CD4-positive, alpha-beta T cell treated with Interleukin-4 for 1 hour (primary cell): Measurements from ENCODE around the gene TBC1D21.

Experiments used
- DNase-seq, 2 donors: peaks; one replicate each; pipeline ENCODE4 v3.0.0-alpha.2; 2020 to 2022

The TBC1D21 gene

GRCh38 chr15:73910522-73911303 is 37.3 kb downstream of the TBC1D21 start:
- DNase-seq: no peak

DNA sequence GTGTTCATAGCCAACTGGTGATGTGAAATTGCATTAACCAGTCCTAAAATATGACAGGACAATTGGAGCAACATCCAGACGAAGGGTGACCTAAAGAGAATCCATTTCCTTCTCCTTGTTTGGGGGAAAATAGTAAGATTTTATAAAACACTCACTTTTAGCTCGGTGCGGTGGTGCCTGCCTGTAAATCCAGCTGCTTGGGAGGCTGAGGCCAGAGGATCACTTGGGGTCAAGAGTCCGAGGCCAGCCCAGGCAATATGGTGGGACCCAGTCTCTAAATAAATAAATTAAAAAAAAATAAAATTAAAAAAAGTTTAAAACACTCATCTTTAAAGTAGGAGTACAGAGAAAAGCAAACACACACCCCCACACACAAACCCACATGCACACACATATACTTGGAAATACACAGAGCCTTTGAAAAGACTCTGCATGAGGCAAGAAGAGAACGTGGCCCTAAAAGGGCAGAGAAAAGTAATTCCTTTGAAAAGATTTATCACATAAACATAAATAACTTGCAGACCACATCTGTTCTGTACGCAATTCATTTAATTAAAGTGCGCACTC is 38.7 kb downstream of the TBC1D21 start:
- no peak for DNase-seq

DNA sequence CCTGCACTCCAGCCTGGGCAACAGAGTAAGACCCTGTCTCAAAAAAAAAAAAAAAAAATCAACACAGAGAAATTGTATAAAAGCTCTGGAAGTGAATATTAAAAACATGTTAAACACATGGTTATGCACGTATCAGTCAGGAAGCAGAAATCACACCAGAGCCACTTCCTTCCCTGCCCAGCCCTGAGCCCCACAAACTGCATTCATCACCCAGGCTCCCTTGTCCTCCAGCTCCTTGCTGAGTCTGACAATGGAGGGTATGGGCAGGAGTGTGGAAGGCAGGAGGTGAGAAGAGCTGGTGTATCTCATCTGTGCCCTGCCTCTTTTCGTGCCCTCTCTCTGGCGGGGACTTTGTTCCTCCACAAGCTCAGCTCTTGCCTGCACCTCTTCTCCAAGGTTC is 40.8 kb downstream of the TBC1D21 start:
- DNase-seq: peak in 1 of 2 donors; percentile 14

DNA sequence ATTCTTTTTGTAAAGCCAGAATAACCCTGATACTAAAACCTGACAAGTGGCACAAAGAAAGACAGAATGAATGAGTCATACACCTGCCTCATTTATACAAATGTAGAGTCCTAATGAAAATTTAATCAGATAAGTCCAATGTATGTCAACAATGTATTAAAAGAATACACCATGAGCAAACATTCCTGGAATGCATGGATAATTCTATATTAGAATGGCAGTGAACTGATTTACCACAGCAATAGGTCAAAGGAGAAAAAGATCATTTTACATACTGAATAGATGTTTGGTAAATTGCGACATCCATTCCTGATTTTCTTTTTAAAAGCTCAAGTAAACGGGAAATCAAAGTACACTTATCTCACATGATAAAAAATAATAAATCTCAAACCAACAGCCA is 41.7 kb downstream of the TBC1D21 start:
- no peak for DNase-seq

- no peak for DNase-seq
These were observed 45.4 kb downstream of the TBC1D21 start for GRCh38 chr15:73918784-73919183.

- no peak for DNase-seq
These were observed 46.3 kb downstream of the TBC1D21 start for GRCh38 chr15:73919706-73920105.

DNA sequence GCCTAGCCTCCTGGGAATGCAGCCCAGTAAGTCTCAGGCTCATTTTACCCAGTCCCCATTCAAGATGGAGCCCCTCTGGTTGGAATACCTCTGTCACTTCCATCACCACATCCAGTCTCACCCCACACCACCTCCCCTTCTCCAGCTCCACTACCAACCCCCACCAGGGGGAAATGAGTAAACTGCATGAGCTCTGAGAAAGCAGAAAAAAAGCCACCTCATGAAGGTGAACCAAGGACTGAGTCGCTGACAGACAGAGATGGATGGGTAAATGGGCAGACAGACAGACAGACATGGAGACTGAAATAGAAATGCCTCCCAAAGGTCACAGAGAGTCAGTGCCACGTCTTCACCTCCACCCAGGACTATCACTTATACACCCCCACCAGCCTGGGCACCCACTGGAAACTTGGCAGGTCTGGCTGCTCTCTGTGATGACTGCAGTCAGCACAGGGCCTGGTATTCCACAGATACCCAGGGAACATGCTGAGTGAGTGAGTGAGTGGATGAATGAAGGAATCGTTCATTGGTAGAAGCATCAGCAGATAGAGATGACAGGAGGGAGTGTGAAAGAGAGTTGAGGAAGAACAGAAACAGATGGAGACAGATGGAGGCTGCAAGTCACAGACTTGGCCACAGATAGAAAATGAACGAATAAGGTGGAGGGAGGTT is 48.0 kb downstream of the TBC1D21 start:
- DNase-seq: no peak

- DNase-seq: no peak
These were observed 49.1 kb downstream of the TBC1D21 start for GRCh38 chr15:73922186-73923151.

DNA sequence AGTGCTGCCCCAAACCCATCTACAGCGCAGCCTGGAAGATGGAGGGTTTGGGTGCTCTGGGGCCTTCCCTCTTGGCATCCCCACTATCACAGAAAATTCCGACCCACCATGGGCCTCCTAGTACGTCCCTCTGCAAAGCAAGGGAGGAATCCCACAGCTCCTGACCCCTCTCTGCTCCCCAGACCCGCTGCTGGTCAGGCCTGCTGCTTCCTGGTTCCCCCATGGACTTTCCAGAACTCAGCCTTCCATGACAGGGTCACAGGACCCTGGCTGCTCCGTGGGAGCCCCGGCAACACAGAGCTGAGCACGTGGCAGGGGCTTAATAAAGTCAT is 49.8 kb downstream of the TBC1D21 start:
- DNase-seq: no peak

- no peak for DNase-seq
These were observed 50.3 kb downstream of the TBC1D21 start for GRCh38 chr15:73923488-73924164.

DNA sequence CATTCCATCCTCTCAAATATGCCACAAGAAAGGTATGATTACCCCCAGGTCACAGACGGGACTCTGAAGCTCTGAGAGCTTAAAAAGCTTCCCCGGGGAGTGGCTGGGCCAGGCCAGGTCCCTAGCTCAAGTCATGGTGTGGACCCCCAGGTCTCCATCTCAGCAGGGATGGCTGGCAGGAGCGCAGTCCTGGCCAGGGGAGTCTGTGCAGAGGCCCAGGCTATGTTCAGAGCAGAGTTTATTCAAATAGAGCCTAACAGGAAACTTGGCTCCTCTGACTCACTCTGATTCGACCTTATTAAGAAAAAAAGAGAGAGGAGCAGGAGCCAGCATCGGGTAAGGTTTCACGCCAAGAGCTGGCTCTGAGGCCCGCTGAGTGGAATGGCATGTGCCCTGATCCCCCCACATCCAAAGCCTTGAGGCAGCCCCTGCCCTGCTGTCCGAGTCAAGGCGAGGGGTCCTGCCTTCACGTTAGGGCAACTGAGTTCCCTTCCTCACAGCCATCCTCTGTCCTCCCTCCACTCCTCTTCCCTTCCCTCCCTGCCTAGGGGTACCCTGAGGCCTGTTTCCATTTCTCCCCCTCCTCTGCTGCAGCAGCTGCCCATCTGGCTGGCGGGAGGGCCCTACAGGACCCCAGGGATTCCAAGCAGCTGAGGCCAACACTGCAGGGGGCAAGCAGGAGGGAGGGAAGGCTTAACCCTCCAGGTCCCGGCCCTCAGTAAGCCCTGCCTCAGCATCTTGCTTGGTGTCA is 51.0 kb downstream of the TBC1D21 start:
- peak in 1 of 2 donors; percentile 31 for DNase-seq

DNA sequence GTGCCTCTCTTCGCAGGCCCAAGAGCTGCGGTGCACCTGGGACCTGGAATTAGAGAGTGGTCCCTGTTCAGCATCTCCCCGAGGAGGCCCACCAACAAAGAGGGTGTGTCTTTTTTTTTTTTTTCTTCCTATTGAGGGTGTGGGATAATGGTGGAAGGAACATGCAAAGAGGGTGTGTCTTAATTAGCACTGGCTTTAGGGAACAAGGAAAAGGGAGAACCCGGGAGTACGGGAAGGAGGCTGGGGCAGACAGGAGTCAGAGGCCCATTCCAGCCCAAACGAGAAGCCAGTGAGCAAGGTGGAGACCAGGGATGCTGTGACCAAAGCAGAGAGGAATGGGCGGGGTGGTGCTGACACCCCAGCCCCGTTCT is 52.5 kb downstream of the TBC1D21 start:
- DNase-seq: no peak

DNA sequence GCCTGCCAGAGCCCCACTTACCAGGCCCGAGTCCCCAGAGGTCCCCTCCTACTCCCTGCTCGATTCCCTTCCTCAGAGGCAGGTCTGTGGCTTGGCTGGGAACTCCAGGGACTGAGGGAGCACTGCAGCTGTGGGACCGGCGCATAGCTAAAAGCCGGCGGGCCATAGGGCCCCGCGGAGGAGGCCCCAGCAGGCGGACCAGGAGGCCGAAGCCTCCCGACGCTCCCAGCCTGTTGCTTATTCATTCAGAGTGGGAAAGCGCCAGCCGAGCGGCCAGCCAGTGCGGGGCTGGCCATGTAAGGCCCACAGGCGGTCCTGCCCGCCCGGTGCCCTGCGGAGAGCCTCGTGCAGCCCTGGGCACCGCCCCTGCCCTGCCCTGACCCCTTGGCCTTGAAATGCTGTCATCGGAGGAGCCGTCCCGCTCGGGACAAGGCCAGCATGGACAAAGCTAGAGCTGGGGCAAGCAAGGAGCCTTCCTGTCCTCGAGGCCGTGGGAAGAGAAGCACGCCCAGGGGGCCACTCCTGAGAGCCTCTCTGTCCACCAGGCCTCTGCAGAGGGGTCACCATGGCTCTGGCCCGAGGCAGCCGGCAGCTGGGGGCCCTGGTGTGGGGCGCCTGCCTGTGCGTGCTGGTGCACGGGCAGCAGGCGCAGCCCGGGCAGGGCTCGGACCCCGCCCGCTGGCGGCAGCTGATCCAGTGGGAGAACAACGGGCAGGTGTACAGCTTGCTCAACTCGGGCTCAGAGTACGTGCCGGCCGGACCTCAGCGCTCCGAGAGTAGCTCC is 53.0 kb downstream of the TBC1D21 start, which contains the start of gene LOXL1:
LOXL1 (plus strand) TSS at position 244 of the 784 bp plus-strand sequence; CDS start at position 566, 322 bp downstream.
- no peak for DNase-seq

DNA sequence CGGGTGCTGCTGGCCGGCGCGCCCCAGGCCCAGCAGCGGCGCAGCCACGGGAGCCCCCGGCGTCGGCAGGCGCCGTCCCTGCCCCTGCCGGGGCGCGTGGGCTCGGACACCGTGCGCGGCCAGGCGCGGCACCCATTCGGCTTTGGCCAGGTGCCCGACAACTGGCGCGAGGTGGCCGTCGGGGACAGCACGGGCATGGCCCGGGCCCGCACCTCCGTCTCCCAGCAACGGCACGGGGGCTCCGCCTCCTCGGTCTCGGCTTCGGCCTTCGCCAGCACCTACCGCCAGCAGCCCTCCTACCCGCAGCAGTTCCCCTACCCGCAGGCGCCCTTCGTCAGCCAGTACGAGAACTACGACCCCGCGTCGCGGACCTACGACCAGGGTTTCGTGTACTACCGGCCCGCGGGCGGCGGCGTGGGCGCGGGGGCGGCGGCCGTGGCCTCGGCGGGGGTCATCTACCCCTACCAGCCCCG is 53.7 kb downstream of the TBC1D21 start:
- DNase-seq: peak; percentile 25 to 42

- peak; percentile 59 to 77 for DNase-seq
These were observed 54.3 kb downstream of the TBC1D21 start for GRCh38 chr15:73927476-73928240.

DNA sequence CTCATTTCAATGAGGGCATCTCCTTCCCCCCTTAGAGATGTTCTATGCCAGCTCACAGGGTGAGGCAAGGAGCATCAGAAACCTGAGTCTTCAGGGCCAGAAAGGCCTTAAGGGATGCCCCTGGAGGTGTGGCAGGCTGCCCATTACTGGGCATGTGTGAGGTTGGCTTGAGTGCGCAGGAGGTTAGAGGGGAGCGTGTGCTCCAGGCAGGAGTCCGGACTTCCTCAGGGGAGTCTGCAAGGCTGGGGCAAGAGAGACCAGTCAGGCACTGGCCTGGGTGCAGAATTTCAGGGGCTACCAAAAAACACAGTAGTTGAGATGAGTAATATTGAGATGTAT is 54.8 kb downstream of the TBC1D21 start:
- no peak for DNase-seq

- DNase-seq: no peak
These were observed 55.7 kb downstream of the TBC1D21 start for GRCh38 chr15:73928971-73929627.

GRCh38 chr15:73930371-73930770 is 57.0 kb downstream of the TBC1D21 start:
- DNase-seq: no peak

DNA sequence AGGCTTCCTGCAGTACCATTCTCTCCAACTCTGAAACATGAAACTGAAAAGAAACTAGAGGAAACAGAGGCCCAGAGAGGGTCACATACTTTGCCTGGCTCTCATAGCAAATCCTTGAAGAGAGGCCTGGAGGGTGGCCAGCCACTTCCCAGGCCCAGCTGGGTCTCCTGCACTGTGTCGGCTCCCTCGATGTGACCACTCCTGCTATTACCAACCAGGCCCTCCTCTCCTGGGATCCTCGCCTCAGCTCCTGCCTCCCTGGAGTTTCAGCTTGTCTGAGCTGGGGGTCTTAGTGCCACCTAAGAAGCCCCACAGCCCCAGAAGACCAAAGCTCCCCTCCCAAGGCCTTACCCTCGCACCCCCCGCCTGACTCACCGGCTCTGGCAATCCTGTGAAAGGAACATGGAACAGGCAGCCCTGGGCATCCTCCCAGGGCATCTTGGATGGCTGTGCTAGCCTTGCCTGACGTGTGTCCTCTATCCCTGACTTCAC is 57.5 kb downstream of the TBC1D21 start:
- DNase-seq: no peak
